ENCODE data around the gene GALNT18.
A peak's percentile ranks its signal among the peaks of the same experiment; 100 is the strongest.

DNA sequence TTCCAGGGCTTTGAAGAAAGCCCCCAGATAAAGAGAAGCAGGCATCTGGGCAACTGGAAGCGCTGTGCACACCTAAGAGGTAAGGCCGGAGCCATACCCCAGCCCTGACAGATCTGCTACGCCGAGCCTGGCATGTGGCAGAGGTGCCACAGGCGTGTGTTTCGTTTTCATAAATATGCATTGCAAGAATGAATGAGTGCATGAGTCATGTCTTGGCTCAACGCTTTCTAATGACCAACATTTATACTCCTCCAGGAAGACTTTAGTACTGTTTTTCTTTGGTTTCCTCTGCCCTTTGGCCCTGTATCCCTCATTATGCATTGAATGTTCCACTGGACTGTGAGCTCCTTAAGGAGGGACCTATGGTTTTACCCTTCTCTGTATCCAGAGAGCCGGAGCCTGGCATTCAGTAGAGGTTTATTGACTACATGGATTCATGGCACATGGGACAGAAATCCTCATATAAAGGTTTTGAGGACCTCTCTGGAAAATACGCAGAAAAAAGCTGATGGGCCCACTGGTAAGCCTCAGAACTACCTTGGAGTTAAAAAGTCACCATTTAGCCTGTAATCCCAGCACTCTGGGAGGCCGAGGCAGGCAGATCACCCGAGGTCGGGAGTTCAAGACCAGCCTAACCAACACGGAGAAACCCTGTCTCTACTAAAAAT lies 229.9 kb downstream of the GALNT18 start:
- no peak for TF ChIP-seq ZBTB7A (IDR thresholded peaks at IDR 0.05; ENCODE audit: low read depth)
- no peak for TF ChIP-seq TAF1 (IDR thresholded peaks at IDR 0.05; ENCODE audit: low read depth)
- TF ChIP-seq EP300 (IDR thresholded peaks at IDR 0.05; ENCODE audit: borderline replicate concordance) = no peak
- no peak for TF ChIP-seq YY1 (IDR thresholded peaks at IDR 0.05; ENCODE audit: low read depth)
- TF ChIP-seq RAD21 (IDR thresholded peaks at IDR 0.05; ENCODE audit: low read depth) = no peak
- no peak for TF ChIP-seq CREB1 (IDR thresholded peaks at IDR 0.05; ENCODE audit: low read depth)
- no peak for TF ChIP-seq CEBPB (IDR thresholded peaks at IDR 0.05)
- TF ChIP-seq TCF12 (IDR thresholded peaks at IDR 0.05; ENCODE audit: low read depth) = no peak
- TF ChIP-seq, protein P1, sequence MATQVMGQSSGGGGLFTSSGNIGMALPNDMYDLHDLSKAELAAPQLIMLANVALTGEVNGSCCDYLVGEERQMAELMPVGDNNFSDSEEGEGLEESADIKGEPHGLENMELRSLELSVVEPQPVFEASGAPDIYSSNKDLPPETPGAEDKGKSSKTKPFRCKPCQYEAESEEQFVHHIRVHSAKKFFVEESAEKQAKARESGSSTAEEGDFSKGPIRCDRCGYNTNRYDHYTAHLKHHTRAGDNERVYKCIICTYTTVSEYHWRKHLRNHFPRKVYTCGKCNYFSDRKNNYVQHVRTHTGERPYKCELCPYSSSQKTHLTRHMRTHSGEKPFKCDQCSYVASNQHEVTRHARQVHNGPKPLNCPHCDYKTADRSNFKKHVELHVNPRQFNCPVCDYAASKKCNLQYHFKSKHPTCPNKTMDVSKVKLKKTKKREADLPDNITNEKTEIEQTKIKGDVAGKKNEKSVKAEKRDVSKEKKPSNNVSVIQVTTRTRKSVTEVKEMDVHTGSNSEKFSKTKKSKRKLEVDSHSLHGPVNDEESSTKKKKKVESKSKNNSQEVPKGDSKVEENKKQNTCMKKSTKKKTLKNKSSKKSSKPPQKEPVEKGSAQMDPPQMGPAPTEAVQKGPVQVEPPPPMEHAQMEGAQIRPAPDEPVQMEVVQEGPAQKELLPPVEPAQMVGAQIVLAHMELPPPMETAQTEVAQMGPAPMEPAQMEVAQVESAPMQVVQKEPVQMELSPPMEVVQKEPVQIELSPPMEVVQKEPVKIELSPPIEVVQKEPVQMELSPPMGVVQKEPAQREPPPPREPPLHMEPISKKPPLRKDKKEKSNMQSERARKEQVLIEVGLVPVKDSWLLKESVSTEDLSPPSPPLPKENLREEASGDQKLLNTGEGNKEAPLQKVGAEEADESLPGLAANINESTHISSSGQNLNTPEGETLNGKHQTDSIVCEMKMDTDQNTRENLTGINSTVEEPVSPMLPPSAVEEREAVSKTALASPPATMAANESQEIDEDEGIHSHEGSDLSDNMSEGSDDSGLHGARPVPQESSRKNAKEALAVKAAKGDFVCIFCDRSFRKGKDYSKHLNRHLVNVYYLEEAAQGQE (IDR thresholded peaks at IDR 0.05; ENCODE audit: low read depth) = no peak
- TF ChIP-seq FOXM1 (IDR thresholded peaks at IDR 0.05; ENCODE audit: borderline replicate concordance, low read depth) = no peak
- TF ChIP-seq EGR1 (IDR thresholded peaks at IDR 0.05) = no peak
- TF ChIP-seq TEAD4 (IDR thresholded peaks at IDR 0.05) = 0 out of 2 replicates have a peak, but pooled peaks have one; percentile 22
- TF ChIP-seq NFIC (IDR thresholded peaks at IDR 0.05) = no peak
- peak; percentile 41 for TF ChIP-seq MAX (IDR thresholded peaks at IDR 0.05)

Measured in Ishikawa (cell line).